ENCODE measurements around the gene MBNL2.
"Not testable (repeated sequence)": the region's sequence is repeated elsewhere in the genome, so short reads cannot be mapped to it uniquely, and the experiment has no call there.

Gene MBNL2, protein sequence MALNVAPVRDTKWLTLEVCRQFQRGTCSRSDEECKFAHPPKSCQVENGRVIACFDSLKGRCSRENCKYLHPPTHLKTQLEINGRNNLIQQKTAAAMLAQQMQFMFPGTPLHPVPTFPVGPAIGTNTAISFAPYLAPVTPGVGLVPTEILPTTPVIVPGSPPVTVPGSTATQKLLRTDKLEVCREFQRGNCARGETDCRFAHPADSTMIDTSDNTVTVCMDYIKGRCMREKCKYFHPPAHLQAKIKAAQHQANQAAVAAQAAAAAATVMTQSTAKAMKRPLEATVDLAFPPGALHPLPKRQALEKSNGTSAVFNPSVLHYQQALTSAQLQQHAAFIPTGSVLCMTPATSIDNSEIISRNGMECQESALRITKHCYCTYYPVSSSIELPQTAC

GRCh38 chr13:97221989-97222700 lies at the start of gene MBNL2:
Gene MBNL2 (plus strand): TSS chr13:97222333. CDS start chr13:97276236, 53,903 bp downstream.
- peak; percentile 91 for DNase-seq

DNA sequence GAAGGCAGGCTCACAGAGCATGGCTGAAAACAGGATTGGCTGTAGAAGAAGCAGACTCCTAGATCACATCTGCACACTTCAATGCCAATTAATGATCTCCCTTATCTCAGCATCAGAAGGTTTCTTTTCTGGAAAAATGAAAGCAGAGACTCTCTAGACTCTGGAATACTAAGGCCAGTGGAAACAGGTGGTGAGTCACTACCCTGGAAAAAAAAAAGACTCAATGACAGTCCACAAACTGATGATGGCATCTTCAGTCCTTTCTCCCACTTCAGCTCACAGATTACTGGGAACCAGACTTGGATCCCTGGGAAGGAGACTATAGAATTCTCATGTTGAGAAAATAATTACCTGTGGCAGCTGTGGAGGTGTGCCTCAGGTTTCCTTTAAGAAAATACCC lies 47.5 kb upstream of the MBNL2 start:
- DNase-seq: no peak

GRCh38 chr13:97175041-97175440 lies 47.1 kb upstream of the MBNL2 start:
- DNase-seq: no peak

- no peak for DNase-seq
Observed at GRCh38 chr13:97179501-97179900, 42.6 kb upstream of the MBNL2 start.

DNA sequence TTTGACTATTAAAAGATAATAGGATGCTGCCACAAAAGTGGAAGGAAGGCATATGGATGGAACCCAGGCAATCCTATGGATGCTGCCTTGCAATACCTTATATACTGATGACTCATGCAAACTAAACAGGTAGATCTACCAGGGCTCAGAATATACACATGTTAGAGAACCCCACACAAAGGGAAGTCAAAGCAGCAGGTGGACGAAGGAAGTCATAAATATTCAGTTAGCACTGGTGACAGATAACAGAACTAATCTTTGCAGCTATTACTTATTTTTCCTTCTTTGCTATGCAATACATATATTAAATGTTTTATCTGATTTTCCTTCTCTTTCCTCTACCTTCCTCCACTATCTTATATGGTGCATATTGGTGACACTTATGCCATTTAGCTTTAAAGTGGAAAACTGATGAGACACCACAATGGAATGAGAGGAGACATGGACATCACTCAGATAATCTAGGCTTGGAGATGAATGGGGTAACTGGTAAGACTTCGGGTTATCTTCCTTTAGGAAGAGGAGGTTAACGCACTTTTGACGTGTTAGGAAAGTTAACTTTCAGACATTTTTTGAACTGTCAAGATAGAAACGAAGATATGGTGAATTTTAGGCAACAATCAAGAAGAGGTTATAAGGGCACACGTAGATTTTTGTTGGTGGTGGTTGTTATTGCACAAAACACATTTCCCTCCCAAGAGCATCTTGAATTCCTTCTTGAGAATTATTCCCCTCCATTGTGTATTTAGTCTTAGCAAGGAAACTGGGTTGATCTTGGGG lies 39.8 kb upstream of the MBNL2 start:
- no peak for DNase-seq

DNA sequence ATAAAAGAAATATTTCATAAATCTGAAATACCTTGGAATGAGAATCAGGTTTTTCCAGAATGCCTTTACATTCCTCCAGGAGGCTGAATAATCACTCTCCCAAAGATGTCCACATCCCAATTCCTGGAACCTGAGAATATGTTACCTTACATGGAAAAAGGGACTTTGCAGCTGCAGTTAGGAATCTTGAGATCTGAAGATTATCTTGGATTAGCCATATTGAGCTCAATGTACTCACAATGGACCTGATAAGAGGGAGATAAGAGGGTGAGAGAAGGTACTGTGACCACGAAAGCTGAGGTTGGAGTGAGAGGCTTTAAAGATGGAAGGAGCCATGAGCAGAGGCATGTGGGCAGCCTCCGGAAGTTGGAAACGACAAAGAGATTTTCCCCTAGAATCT lies 36.8 kb upstream of the MBNL2 start:
- no peak for DNase-seq

- no peak for DNase-seq
Observed at GRCh38 chr13:97185751-97186150, 36.4 kb upstream of the MBNL2 start.

- DNase-seq: no peak
Observed at GRCh38 chr13:97188207-97188606, 33.9 kb upstream of the MBNL2 start.

GRCh38 chr13:97189928-97190327 lies 32.2 kb upstream of the MBNL2 start:
- no peak for DNase-seq

GRCh38 chr13:97191142-97191541 lies 31.0 kb upstream of the MBNL2 start:
- DNase-seq: no peak

DNA sequence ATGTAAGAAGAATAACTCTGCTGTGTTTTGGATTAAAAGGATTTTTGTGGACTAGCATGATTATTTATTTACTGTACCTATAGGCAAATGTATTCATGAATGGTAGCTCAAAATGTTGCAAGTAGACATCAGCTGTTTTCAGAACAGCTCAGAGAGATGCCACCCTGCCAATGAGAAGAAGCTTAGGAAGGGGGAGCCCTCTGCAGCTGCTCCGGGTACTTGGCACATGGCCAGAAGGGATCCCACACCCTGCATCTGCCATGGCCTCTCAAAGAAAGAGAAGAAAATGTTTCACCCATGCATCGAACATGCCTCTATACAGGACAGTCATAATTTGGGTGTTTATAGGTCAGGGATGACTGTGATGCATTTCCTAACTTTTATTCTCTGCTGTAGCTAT lies 30.5 kb upstream of the MBNL2 start:
- no peak for DNase-seq

DNA sequence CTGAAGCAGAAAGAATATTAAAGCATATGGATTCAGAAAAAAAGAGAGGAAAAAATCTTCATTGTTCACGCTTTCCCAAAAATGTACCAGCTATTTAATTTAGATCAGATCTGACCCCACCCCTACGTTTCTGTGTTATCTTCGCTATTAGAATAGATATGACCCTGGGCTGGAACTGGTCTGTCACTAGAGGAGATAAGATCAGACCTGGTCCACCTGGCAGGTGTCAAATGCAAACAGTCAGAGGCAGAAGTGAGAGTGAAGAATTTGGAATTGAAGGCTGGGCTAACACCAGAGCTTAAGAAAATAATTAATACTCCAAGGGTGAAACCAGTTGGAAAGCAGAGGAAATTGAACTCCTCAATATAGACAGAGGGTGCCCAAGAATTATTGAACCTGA lies 30.0 kb upstream of the MBNL2 start:
- no peak for DNase-seq

- no peak for DNase-seq
Observed at GRCh38 chr13:97193577-97193976, 28.6 kb upstream of the MBNL2 start.

GRCh38 chr13:97194479-97194878 lies 27.7 kb upstream of the MBNL2 start:
- no peak for DNase-seq

DNA sequence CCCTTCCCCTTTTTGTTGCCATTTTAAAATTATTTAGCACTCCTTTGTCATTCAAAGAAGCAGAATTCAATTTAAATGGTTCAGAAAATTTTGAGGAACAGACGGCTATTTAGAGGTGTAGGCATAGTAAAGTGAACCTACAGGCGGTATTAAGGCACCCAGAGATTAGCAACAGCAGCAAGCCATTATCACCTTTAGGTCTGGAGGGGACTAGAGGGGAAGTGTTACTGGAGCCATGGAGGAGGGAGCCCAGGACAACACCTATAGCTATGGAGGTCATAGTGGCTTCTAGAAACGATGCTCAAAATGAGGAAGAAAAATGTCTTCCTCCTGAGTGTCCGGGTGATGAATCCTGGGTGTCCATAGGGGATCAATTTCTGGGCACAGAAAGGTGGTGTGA lies 25.8 kb upstream of the MBNL2 start:
- DNase-seq: no peak

DNA sequence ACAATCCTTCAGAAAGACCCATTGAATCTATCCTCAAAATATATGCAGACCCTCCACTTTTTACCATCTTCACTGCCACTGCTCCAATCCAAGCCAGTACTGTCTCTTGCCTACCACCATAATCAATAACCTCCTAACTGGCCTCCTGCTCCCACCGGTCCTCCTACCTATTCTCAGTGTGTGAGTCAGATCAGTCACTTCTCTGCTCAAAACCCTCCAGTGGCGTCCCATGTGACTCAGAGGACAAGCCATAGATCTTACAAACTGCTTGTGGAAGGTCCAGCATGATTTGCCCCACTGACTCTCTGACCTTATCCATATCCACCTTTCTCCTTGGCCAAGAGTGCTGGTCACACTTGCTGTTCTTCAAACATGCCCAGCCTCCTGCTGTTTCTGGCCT lies 23.4 kb upstream of the MBNL2 start:
- no peak for DNase-seq

DNA sequence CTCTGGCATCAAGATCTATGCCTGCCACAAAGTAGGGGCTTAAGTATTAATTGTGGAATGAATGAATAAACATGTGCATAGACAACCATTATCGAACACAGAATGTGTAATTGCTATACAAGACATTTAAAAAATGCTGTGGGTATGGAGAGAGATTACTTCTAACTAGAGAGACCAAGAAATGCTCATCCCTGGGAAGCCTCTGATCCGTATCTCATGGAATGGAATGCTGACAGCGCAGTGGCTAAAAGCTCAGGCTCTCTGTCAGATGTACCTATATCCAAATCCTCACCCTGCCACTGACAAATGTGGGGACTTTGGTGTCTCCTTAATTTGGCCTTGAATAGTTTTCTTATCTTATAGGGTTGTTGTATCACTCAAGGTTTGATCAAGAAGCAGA lies 22.7 kb upstream of the MBNL2 start:
- DNase-seq: no peak

- DNase-seq: no peak
Observed at GRCh38 chr13:97200081-97200942, 21.8 kb upstream of the MBNL2 start.

DNA sequence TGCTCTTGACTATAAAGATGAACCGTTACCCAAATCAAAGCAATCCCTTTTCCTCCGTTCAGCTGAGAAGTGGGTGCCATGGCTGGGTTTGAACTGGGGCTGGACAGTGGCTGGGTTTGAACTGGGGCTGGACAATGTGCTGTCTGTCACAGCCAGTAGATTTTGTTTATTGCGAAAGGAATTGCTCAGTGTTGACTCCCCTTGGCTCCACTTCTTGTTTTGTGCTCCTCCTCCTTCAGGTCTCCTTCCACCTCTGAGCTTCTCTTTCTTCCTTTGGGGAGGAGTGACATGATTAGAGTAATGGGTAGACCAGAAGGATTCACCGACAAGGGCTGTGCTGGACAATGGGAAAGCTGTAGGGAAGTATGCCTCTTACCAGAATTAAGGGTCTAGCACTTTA lies 19.4 kb upstream of the MBNL2 start:
- no peak for DNase-seq

- no peak for DNase-seq
Observed at GRCh38 chr13:97205465-97205864, 16.7 kb upstream of the MBNL2 start.

GRCh38 chr13:97205982-97206381 lies 16.2 kb upstream of the MBNL2 start:
- no peak for DNase-seq

- not testable (repeated sequence) for DNase-seq
Observed at GRCh38 chr13:97207252-97207651, 14.9 kb upstream of the MBNL2 start.

- DNase-seq: no peak
Observed at GRCh38 chr13:97211300-97211699, 10.8 kb upstream of the MBNL2 start.

All from CD4-positive, alpha-beta T cell treated with Interleukin-10 for 1 hour (primary cell).